ENCODE results near the gene HNRNPH3. TPM values are rescaled to one million over a fixed set of nuclear protein-coding genes. Genes with fewer than 3 reads are reported as not detected.

HNRNPH3 gene
- total RNA-seq, 2 experiments from 2014 or later, result 139 to 145 TPM

DNA sequence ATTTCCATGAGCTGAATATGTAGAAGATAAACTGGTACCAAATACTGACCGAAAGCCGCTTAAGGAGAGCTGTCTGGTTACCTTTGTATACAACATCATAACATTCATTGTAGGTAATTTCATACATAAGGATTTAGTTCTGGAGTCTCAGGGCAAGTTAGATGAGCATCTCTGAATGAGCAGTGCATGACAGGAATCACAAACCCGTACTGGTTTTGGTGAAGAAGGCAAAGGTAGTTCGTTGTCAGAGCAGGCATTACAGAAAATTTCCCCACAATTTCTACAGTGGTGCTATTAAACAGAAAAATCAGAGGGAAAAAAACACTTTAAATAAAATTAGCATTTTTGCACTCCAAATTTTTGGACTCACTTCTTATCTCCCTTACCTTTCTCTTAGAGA, 13.8 kb downstream of the HNRNPH3 start:
- DNase-seq (no peak), ATAC-seq (no peak)
- Mint-ChIP-seq H3K27ac (peak overlapping the region; percentile 58), H3K36me3 (ENCODE audit: low read depth) (peaks cover 42% of the 10 kb centered on the region), H3K9me3 (no peaks in the 10 kb centered on the region), H3K4me1 (ENCODE audit: low read depth) (peaks cover 28% of the 10 kb centered on the region), H3K4me3 (no peak overlapping the region), H3K27me3 (no peaks in the 10 kb centered on the region)
- ChIA-PET POLR2A (interaction anchor here (5.5 kb wide), 1 partner anchor 13 kb away, joined by 44 read pairs; the partner anchor contains the start of genes HNRNPH3 and PBLD), CTCF (interaction anchor here (1.0 to 1.1 kb wide), 2 partner anchors 132 to 490 kb away, joined by 3 read pairs; no protein-coding TSS in a partner anchor)
- TF ChIP-seq, protein P1, sequence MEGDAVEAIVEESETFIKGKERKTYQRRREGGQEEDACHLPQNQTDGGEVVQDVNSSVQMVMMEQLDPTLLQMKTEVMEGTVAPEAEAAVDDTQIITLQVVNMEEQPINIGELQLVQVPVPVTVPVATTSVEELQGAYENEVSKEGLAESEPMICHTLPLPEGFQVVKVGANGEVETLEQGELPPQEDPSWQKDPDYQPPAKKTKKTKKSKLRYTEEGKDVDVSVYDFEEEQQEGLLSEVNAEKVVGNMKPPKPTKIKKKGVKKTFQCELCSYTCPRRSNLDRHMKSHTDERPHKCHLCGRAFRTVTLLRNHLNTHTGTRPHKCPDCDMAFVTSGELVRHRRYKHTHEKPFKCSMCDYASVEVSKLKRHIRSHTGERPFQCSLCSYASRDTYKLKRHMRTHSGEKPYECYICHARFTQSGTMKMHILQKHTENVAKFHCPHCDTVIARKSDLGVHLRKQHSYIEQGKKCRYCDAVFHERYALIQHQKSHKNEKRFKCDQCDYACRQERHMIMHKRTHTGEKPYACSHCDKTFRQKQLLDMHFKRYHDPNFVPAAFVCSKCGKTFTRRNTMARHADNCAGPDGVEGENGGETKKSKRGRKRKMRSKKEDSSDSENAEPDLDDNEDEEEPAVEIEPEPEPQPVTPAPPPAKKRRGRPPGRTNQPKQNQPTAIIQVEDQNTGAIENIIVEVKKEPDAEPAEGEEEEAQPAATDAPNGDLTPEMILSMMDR (IDR thresholded peaks at IDR 0.05), result no peak
- intact Hi-C loops (cut with micrococcal nuclease), result loop anchor here (5.0 kb wide), 2 partner anchors 113 to 133 kb away; partner anchors contain the start of gene ATOH7

DNA sequence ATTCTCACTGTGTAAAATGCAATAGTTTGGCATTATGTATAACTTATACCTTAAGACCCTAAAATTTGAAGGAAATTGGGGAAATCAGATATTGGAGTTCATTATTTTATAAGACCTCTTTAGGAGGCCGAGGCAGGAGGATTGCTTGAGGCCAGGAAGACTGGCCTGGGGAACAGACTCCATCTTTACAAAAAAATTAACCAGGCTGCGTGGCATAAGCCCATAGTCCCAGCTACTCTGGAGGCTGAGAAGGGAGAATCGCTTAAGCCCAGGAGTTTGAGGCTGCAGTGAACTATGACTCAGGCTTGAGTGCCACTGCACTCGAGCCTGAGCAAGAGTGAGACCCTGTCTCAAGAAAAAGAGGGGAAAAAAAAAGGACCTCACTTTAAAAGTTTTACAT, 14.9 kb downstream of the HNRNPH3 start:
- Mint-ChIP-seq H3K36me3 (ENCODE audit: low read depth) (peaks cover 32% of the 10 kb centered on the region), H3K27me3 (no peaks in the 10 kb centered on the region), H3K9me3 (no peaks in the 10 kb centered on the region), H3K27ac (peak overlapping the region; percentile 69), H3K4me3 (no peak overlapping the region), H3K4me1 (ENCODE audit: low read depth) (peaks cover 16% of the 10 kb centered on the region)
- DNase-seq, result no peak
- ATAC-seq, result peak; percentile 24
- ChIA-PET POLR2A (interaction anchor here (0.6 to 3.7 kb wide), 3 partner anchors 13 to 368 kb away, joined by 3 to 26 read pairs (median 3); partner anchors contain the start of genes HNRNPH3 and PBLD), CTCF (interaction anchor here (0.8 to 4.4 kb wide), 6 partner anchors 8 to 133 kb away, joined by 3 to 53 read pairs (median 14); partner anchors contain the start of genes HNRNPH3 and PBLD)
- TF ChIP-seq, protein P1 (IDR thresholded peaks at IDR 0.05), result no peak
- intact Hi-C loops (cut with micrococcal nuclease), result loop anchor here (5.0 kb wide), 2 partner anchors 114 to 134 kb away; partner anchors contain the start of gene ATOH7

DNA sequence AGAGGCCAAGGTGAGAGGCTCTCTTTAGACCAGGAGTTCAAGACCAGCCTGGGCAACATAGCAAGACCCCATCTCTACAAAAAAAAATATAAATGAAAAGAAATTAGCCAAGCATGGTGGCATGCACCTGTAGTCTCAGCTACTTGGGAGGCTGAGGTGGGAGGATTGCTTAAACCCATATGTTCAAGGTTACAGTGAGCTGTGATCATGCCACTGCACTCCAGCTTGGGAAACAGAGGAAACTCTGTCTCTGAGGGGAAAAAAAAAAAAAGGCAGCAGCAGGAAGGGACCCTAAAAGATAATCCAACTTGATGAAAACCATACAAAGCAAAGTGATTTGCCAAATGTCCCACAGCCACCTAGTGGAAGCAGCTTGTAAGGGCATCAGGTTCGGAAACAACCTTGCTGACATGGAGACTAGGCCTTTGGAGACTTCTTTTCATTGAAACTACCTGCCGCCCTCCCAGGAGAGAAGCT, 16.4 kb downstream of the HNRNPH3 start:
- H3K9me3 Mint-ChIP-seq, result no peaks in the 10 kb centered on the region
- peak; percentile 57 for DNase-seq
- ChIA-PET POLR2A (interaction anchor here (3.7 kb wide), 1 partner anchor 15 kb away, joined by 26 read pairs; the partner anchor contains the start of genes HNRNPH3 and PBLD), CTCF (interaction anchor here (0.6 to 4.4 kb wide), 23 partner anchors 9 to 1263 kb away, joined by 3 to 53 read pairs (median 5); partner anchors contain the start of genes HNRNPH3, PBLD and RUFY2)
- H3K36me3 Mint-ChIP-seq (ENCODE audit: low read depth), result peaks cover 27% of the 10 kb centered on the region
- no peak overlapping the region for H3K4me3 Mint-ChIP-seq
- intact Hi-C loops (cut with micrococcal nuclease), result loop anchor here (5.0 kb wide), 2 partner anchors 116 to 136 kb away; partner anchors contain the start of gene ATOH7
- peak overlapping the region; percentile 75 for H3K27ac Mint-ChIP-seq
- peak; percentile 85 for ATAC-seq
- TF ChIP-seq, protein P1 (IDR thresholded peaks at IDR 0.05), result peak; percentile 71
- H3K4me1 Mint-ChIP-seq (ENCODE audit: low read depth), result peaks cover 10% of the 10 kb centered on the region
- H3K27me3 Mint-ChIP-seq, result no peaks in the 10 kb centered on the region

DNA sequence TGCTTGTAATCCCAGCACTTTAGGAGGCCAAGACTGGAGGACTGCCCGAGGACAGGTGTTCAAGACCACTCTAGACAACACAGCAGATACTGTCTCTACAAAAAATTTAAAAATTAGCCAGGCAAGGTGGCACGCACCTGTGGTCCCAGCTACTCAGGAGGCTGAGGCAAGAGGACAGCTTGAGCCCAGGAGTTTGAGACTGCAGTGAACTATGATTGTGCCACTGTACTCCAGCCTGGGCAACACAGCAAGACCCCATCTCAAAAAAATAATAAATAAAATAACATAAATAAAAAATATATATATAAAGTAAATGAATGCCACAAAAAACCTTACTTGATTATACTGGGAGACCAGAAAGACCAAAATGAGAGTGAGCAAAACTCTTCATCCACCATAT, 21.7 kb downstream of the HNRNPH3 start:
- DNase-seq (no peak), ATAC-seq (no peak)
- intact Hi-C loops (cut with micrococcal nuclease), result no loop called here
- no peaks in the 10 kb centered on the region for H3K27me3 Mint-ChIP-seq
- no peaks in the 10 kb centered on the region for H3K9me3 Mint-ChIP-seq
- ChIA-PET CTCF (interaction anchor here (1.6 kb wide), 1 partner anchor 498 kb away, joined by 3 read pairs; no protein-coding TSS in a partner anchor), POLR2A (interaction anchor here (0.6 to 2.7 kb wide), 2 partner anchors 21 to 808 kb away, joined by 3 to 8 read pairs; partner anchors contain the start of gene PBLD)
- TF ChIP-seq, protein P1 (IDR thresholded peaks at IDR 0.05), result no peak
- H3K36me3 Mint-ChIP-seq (ENCODE audit: low read depth), result peaks cover 11% of the 10 kb centered on the region
- no peak overlapping the region for H3K4me3 Mint-ChIP-seq
- no peaks in the 10 kb centered on the region for H3K4me1 Mint-ChIP-seq (ENCODE audit: low read depth)
- H3K27ac Mint-ChIP-seq, result no peak overlapping the region

DNA sequence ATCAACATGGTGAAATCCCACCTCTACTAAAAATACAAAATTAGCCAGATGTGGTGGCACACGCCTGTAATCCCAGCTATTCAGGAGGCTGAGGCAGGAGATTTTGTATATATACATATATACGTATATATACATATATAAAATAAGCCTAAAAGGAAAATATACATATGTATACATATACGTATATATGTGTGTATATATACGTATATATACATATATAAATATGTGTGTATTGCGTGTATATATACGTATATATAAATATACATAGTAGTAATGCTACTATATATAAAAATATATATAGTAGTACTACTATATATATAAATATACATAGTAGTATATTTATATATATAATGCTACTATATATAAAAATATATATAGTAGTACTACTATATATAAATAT, 27.3 kb downstream of the HNRNPH3 start:
- ATAC-seq, result no peak
- H3K4me3 Mint-ChIP-seq, result no peak overlapping the region

More for the DNA sequence above, 27.3 kb downstream of the HNRNPH3 start:
- DNase-seq, result no peak
- Mint-ChIP-seq H3K27me3 (no peaks in the 10 kb centered on the region), H3K4me1 (ENCODE audit: low read depth) (no peaks in the 10 kb centered on the region), H3K9me3 (no peaks in the 10 kb centered on the region), H3K36me3 (ENCODE audit: low read depth) (peaks cover 3% of the 10 kb centered on the region), H3K27ac (no peak overlapping the region)
- TF ChIP-seq, protein P1 (IDR thresholded peaks at IDR 0.05), result no peak
- CTCF ChIA-PET, result no interaction called here
- POLR2A ChIA-PET, result interaction anchor here (1.1 kb wide), 1 partner anchor 10 kb away, joined by 4 read pairs; no protein-coding TSS in a partner anchor
- intact Hi-C loops (cut with micrococcal nuclease), result no loop called here

Data from activated CD8-positive, alpha-beta T cell treated with anti-CD3 and anti-CD28 coated beads for 36 hours (primary cell).